Vagina (tissue), 2 donors: Measurements from ENCODE around the gene TULP1.

Experiments used
- POLR2A ChIP-seq, 2 donors: fragments of 450-650 bp; IDR thresholded peaks; one replicate each; pipeline ENCODE4 v1.6.1; 2017; ENCODE audit warnings: antibody characterized with exemption in 2 of 2, mild to moderate bottlenecking in 2 of 2, moderate library complexity in 2 of 2
- POLR2AphosphoS5 ChIP-seq, 2 donors: sonication (generic); formaldehyde crosslinking; IDR thresholded peaks; one replicate each; pipeline ENCODE4 v1.9.0; 2017; ENCODE audit warnings: antibody characterized with exemption in 2 of 2, mild to moderate bottlenecking in 2 of 2, low read depth in 1 of 2; ENCODE audit not compliant: insufficient read depth in 1 of 2
- TF ChIP-seq, protein P1 (sequence below), 3 experiments: fragments of 450-650 bp in 2 of 3; fragments of 200-600 bp in 1 of 3; sonication (generic) in 1 of 3; IDR thresholded peaks; one replicate each; pipeline ENCODE4 v1.5.1; 2017 to 2019; ENCODE audit warnings: antibody characterized with exemption in 3 of 3, mild to moderate bottlenecking in 2 of 3, moderate library complexity in 2 of 3

- TF ChIP-seq POLR2A (IDR thresholded peaks at IDR 0.05) (no peak), POLR2AphosphoS5 (IDR thresholded peaks at IDR 0.05; ENCODE audit: insufficient read depth in 1 of 2, low read depth in 1 of 2) (no peak)
- TF ChIP-seq, protein P1, sequence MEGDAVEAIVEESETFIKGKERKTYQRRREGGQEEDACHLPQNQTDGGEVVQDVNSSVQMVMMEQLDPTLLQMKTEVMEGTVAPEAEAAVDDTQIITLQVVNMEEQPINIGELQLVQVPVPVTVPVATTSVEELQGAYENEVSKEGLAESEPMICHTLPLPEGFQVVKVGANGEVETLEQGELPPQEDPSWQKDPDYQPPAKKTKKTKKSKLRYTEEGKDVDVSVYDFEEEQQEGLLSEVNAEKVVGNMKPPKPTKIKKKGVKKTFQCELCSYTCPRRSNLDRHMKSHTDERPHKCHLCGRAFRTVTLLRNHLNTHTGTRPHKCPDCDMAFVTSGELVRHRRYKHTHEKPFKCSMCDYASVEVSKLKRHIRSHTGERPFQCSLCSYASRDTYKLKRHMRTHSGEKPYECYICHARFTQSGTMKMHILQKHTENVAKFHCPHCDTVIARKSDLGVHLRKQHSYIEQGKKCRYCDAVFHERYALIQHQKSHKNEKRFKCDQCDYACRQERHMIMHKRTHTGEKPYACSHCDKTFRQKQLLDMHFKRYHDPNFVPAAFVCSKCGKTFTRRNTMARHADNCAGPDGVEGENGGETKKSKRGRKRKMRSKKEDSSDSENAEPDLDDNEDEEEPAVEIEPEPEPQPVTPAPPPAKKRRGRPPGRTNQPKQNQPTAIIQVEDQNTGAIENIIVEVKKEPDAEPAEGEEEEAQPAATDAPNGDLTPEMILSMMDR (IDR thresholded peaks at IDR 0.05), result no peak
Measured at GRCh38 chr6:35521235-35521634, 8.5 kb upstream of the TULP1 start.
